ENCODE data around the gene PXN. TPM values are rescaled to one million over a fixed set of nuclear protein-coding genes. Genes with fewer than 3 reads are reported as not detected.

Gene PXN
- total RNA-seq, 6 experiments from 2014 or later = 15.1 to 32.6 (median 24.1) TPM

GRCh38 chr12:120267736-120268135 lies 2.2 kb upstream of the PXN start:
- Histone ChIP-seq H3K9me3 (no peaks in the 10 kb centered on the region), H3K36me3 (no peaks in the 10 kb centered on the region), H3K4me1 (peaks cover 0 to 22% (median 6%) of the 10 kb centered on the region in 4 donors), H3K27me3 (no peaks in the 10 kb centered on the region), H3K4me3 (no peak overlapping the region), H3K27ac (peak overlapping the region in 1 of 3 donors; percentile 7)
- 18% methylated on average over 4 of the region's 4 CpGs for WGBS (ENCODE audit: insufficient coverage, low coverage, low lambda C conversion rate, missing lambda C conversion rate)
- intact Hi-C loops (cut with DNase I) = loop anchor here in 1 of 2 donors (5.0 kb wide), 1 partner anchor 40 kb away; no protein-coding TSS in a partner anchor
- peak in 1 of 4 donors; percentile 22 for ATAC-seq
- no peak for DNase-seq
- no peak for TF ChIP-seq POLR2A (IDR thresholded peaks at IDR 0.05)
- TF ChIP-seq CTCF (IDR thresholded peaks at IDR 0.05) = no peak

GRCh38 chr12:120266180-120266870 lies 795 bp upstream of the PXN start:
- intact Hi-C loops (cut with DNase I) = loop anchor here in 1 of 2 donors (5.0 kb wide), 1 partner anchor 39 kb away; no protein-coding TSS in a partner anchor
- Histone ChIP-seq H3K4me3 (no peak overlapping the region), H3K9me3 (no peaks in the 10 kb centered on the region), H3K4me1 (peaks cover 0 to 26% (median 6%) of the 10 kb centered on the region in 4 donors), H3K36me3 (no peaks in the 10 kb centered on the region), H3K27me3 (no peaks in the 10 kb centered on the region), H3K27ac (no peak overlapping the region)
- 21% methylated on average over 7 of the region's 8 CpGs for WGBS (ENCODE audit: insufficient coverage, low coverage, low lambda C conversion rate, missing lambda C conversion rate)
- TF ChIP-seq CTCF (IDR thresholded peaks at IDR 0.05) (no peak), POLR2A (IDR thresholded peaks at IDR 0.05) (no peak)
- DNase-seq (no peak), ATAC-seq (no peak)

GRCh38 chr12:120264904-120265472 lies 542 bp downstream of the PXN start:
- intact Hi-C loops (cut with DNase I) = loop anchor here (5.0 kb wide), 1 partner anchor 38 kb away; no protein-coding TSS in a partner anchor
- Histone ChIP-seq H3K27me3 (no peaks in the 10 kb centered on the region), H3K27ac (peak overlapping the region; percentile 79 to 88 (median 79)), H3K4me1 (peaks cover 0 to 26% (median 6%) of the 10 kb centered on the region in 4 donors), H3K4me3 (peak overlapping the region; percentile 87 to 90 (median 88)), H3K9me3 (no peaks in the 10 kb centered on the region), H3K36me3 (no peaks in the 10 kb centered on the region)
- TF ChIP-seq CTCF (IDR thresholded peaks at IDR 0.05) = no peak
- no peak for TF ChIP-seq POLR2A (IDR thresholded peaks at IDR 0.05)
- ATAC-seq = no peak
- WGBS (ENCODE audit: insufficient coverage, low coverage, low lambda C conversion rate, missing lambda C conversion rate) = 10% methylated on average over 10 of the region's 29 CpGs
- no peak for DNase-seq

- peak in 1 of 3 donors; percentile 55 for DNase-seq
- Histone ChIP-seq H3K4me3 (peak overlapping the region; percentile 87 to 90 (median 88)), H3K4me1 (peaks cover 0 to 26% (median 6%) of the 10 kb centered on the region in 4 donors), H3K36me3 (no peaks in the 10 kb centered on the region), H3K9me3 (no peaks in the 10 kb centered on the region), H3K27ac (peak overlapping the region; percentile 79 to 88 (median 79)), H3K27me3 (no peaks in the 10 kb centered on the region)
- intact Hi-C loops (cut with DNase I) = loop anchor here in 1 of 2 donors (5.0 kb wide), 1 partner anchor 37 kb away; no protein-coding TSS in a partner anchor
- WGBS (ENCODE audit: insufficient coverage, low coverage, low lambda C conversion rate, missing lambda C conversion rate) = 31% methylated on average over 4 of the region's 15 CpGs
- peak in 1 of 4 donors; percentile 3 for ATAC-seq
- no peak for TF ChIP-seq CTCF (IDR thresholded peaks at IDR 0.05)
- TF ChIP-seq POLR2A (IDR thresholded peaks at IDR 0.05) = no peak
These were observed 1.2 kb downstream of the PXN start for GRCh38 chr12:120264086-120264903.

Measured in right lobe of liver (tissue), 6 donors.